ENCODE measurements around the gene RPL12. TPM values are rescaled to one million over a fixed set of nuclear protein-coding genes. Genes with fewer than 3 reads are reported as not detected.

The RPL12 gene
- 2,930 and 3,549 TPM in 2 replicates for total RNA-seq

GRCh38 chr9:127450830-127451607, at the start of gene RPL12, which contains the start of gene LRSAM1:
Gene RPL12, minus strand, starts transcription at chr9:127451406. Its CDS starts 89 bp downstream, at chr9:127451317.
Gene LRSAM1, plus strand, starts transcription at chr9:127451510. Its CDS starts 3,018 bp downstream, at chr9:127454528.

GRCh38 chr9:127423934-127424675, 27.1 kb downstream of the RPL12 start, which contains the start of gene ZNF79:
Gene ZNF79, plus strand, starts transcription at chr9:127424382. Its CDS starts 406 bp downstream, at chr9:127424788.

Other genes with a start within 250 kb of the RPL12 start
- gene GARNL3, start 186.6 kb downstream of the RPL12 start, total RNA-seq, result 0.71 TPM in 1 of 2 replicates, not detected in the other
- gene SLC2A8, start 54.2 kb downstream of the RPL12 start, total RNA-seq, result 11.0 and 17.7 TPM in 2 replicates
- 4.8 and 6.9 TPM in 2 replicates for gene ZNF79, start 27.0 kb downstream of the RPL12 start, total RNA-seq
- 10.1 and 12.8 TPM in 2 replicates for gene LRSAM1, start 104 bp upstream of the RPL12 start, total RNA-seq
- 28.8 and 77.8 TPM in 2 replicates for gene STXBP1, start 160.9 kb upstream of the RPL12 start, total RNA-seq

All from myometrial cell (primary cell).